ENCODE measurements around the gene SHISAL2A.
"Not testable (repeated sequence)": the region's sequence is repeated elsewhere in the genome, so short reads cannot be mapped to it uniquely, and the experiment has no call there.

Gene SHISAL2A

GRCh38 chr1:52683367-52683940, 50.5 kb downstream of the SHISAL2A start:
- no peak for DNase-seq (ENCODE audit: low read depth)
- no peak overlapping the region for H3K4me3 ChIP-seq (ENCODE audit: control insufficient read depth, low read depth, low read length)
- TF ChIP-seq CTCF (IDR thresholded peaks at IDR 0.05; ENCODE audit: control insufficient read depth, insufficient read depth, low read depth, low read length, missing control alignments): no peak

- TF ChIP-seq CTCF (IDR thresholded peaks at IDR 0.05; ENCODE audit: control insufficient read depth, insufficient read depth, low read depth, low read length, missing control alignments): no peak
- H3K4me3 ChIP-seq (ENCODE audit: control insufficient read depth, low read depth, low read length): no peak overlapping the region
- no peak for DNase-seq (ENCODE audit: low read depth)
Observed at GRCh38 chr1:52684545-52684944, 51.6 kb downstream of the SHISAL2A start.

- peak; percentile 80 for TF ChIP-seq CTCF (IDR thresholded peaks at IDR 0.05; ENCODE audit: control insufficient read depth, insufficient read depth, low read depth, low read length, missing control alignments)
- not testable (repeated sequence) for DNase-seq (ENCODE audit: low read depth); H3K4me3 ChIP-seq (ENCODE audit: control insufficient read depth, low read depth, low read length)
Observed at GRCh38 chr1:52686261-52686751, 53.3 kb downstream of the SHISAL2A start.

- DNase-seq (ENCODE audit: low read depth): no peak
- no peak for TF ChIP-seq CTCF (IDR thresholded peaks at IDR 0.05; ENCODE audit: control insufficient read depth, insufficient read depth, low read depth, low read length, missing control alignments)
- no peak overlapping the region for H3K4me3 ChIP-seq (ENCODE audit: control insufficient read depth, low read depth, low read length)
Observed at GRCh38 chr1:52686830-52687229, 53.9 kb downstream of the SHISAL2A start.

GRCh38 chr1:52691821-52692220, 58.9 kb downstream of the SHISAL2A start:
- H3K4me3 ChIP-seq (ENCODE audit: control insufficient read depth, low read depth, low read length): no peak overlapping the region
- DNase-seq (ENCODE audit: low read depth): no peak
- no peak for TF ChIP-seq CTCF (IDR thresholded peaks at IDR 0.05; ENCODE audit: control insufficient read depth, insufficient read depth, low read depth, low read length, missing control alignments)

- no peak overlapping the region for H3K4me3 ChIP-seq (ENCODE audit: control insufficient read depth, low read depth, low read length)
- TF ChIP-seq CTCF (IDR thresholded peaks at IDR 0.05; ENCODE audit: control insufficient read depth, insufficient read depth, low read depth, low read length, missing control alignments): no peak
- no peak for DNase-seq (ENCODE audit: low read depth)
Observed at GRCh38 chr1:52692697-52693096, 59.7 kb downstream of the SHISAL2A start.

GRCh38 chr1:52693351-52693750, 60.4 kb downstream of the SHISAL2A start:
- not testable (repeated sequence) for H3K4me3 ChIP-seq (ENCODE audit: control insufficient read depth, low read depth, low read length)

More at GRCh38 chr1:52693351-52693750, 60.4 kb downstream of the SHISAL2A start:
- not testable (repeated sequence) for DNase-seq (ENCODE audit: low read depth)
